ENCODE measurements around the gene ZDHHC13. TPM values are rescaled to one million over a fixed set of nuclear protein-coding genes. Genes with fewer than 3 reads are reported as not detected.

Gene ZDHHC13
- polyA plus RNA-seq, 1 donor from 2014 or later: 70.0 TPM

GRCh38 chr11:19168090-19168489 lies 51.1 kb downstream of the ZDHHC13 start:
- Histone ChIP-seq H3K36me3 (ENCODE audit: insufficient read depth, low read length) (peaks cover 13% of the 10 kb centered on the region), H3K9ac (ENCODE audit: low read length) (no peak overlapping the region), H3K27ac (ENCODE audit: low read length) (no peak overlapping the region), H3K79me2 (replicated peaks; ENCODE audit: insufficient read depth, low read length) (no peaks in the 10 kb centered on the region), H3K4me2 (ENCODE audit: low read length) (no peak overlapping the region), H3F3A (ENCODE audit: insufficient read depth, low read length, poor library complexity, severe bottlenecking) (no peaks in the 10 kb centered on the region), H4K20me1 (ENCODE audit: insufficient read depth) (no peaks in the 10 kb centered on the region), H3K27me3 (ENCODE audit: insufficient read depth, low read depth, low read length) (no peaks in the 10 kb centered on the region), H3K4me3 (ENCODE audit: low read length) (no peak overlapping the region), H3K9me2 (ENCODE audit: insufficient read depth, low read length) (no peaks in the 10 kb centered on the region), H3K9me3 (ENCODE audit: low read length) (no peaks in the 10 kb centered on the region), H2AFZ (ENCODE audit: low read depth, low read length) (no peak overlapping the region)
- TF ChIP-seq EZH2 (IDR thresholded peaks at IDR 0.05; ENCODE audit: borderline replicate concordance, insufficient read depth, low read length, poor library complexity, severe bottlenecking) (no peak), MXI1 (conservative IDR thresholded peaks at IDR 0.05; ENCODE audit: poor library complexity, severe bottlenecking) (no peak), RAD21 (conservative IDR thresholded peaks at IDR 0.05) (no peak), CTCF (IDR thresholded peaks at IDR 0.05; ENCODE audit: poor library complexity, severe bottlenecking) (no peak), EP300 (conservative IDR thresholded peaks at IDR 0.05; ENCODE audit: poor library complexity, severe bottlenecking) (no peak), POLR2AphosphoS5 (IDR thresholded peaks at IDR 0.05) (no peak), TAF1 (IDR thresholded peaks at IDR 0.05; ENCODE audit: low read depth) (no peak), SMC3 (conservative IDR thresholded peaks at IDR 0.05; ENCODE audit: poor library complexity) (no peak)
- TF ChIP-seq, protein P1, sequence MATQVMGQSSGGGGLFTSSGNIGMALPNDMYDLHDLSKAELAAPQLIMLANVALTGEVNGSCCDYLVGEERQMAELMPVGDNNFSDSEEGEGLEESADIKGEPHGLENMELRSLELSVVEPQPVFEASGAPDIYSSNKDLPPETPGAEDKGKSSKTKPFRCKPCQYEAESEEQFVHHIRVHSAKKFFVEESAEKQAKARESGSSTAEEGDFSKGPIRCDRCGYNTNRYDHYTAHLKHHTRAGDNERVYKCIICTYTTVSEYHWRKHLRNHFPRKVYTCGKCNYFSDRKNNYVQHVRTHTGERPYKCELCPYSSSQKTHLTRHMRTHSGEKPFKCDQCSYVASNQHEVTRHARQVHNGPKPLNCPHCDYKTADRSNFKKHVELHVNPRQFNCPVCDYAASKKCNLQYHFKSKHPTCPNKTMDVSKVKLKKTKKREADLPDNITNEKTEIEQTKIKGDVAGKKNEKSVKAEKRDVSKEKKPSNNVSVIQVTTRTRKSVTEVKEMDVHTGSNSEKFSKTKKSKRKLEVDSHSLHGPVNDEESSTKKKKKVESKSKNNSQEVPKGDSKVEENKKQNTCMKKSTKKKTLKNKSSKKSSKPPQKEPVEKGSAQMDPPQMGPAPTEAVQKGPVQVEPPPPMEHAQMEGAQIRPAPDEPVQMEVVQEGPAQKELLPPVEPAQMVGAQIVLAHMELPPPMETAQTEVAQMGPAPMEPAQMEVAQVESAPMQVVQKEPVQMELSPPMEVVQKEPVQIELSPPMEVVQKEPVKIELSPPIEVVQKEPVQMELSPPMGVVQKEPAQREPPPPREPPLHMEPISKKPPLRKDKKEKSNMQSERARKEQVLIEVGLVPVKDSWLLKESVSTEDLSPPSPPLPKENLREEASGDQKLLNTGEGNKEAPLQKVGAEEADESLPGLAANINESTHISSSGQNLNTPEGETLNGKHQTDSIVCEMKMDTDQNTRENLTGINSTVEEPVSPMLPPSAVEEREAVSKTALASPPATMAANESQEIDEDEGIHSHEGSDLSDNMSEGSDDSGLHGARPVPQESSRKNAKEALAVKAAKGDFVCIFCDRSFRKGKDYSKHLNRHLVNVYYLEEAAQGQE (IDR thresholded peaks at IDR 0.05; ENCODE audit: borderline replicate concordance): no peak

- H2AFZ ChIP-seq (ENCODE audit: low read depth, low read length): no peak overlapping the region
- no peak overlapping the region for H3K4me3 ChIP-seq (ENCODE audit: low read length)
- H3K27ac ChIP-seq (ENCODE audit: low read length): no peak overlapping the region
- no peaks in the 10 kb centered on the region for H3K9me2 ChIP-seq (ENCODE audit: insufficient read depth, low read length)
- H4K20me1 ChIP-seq (ENCODE audit: insufficient read depth): no peaks in the 10 kb centered on the region
- no peak overlapping the region for H3K9ac ChIP-seq (ENCODE audit: low read length)
- no peak overlapping the region for H3K4me2 ChIP-seq (ENCODE audit: low read length)
- TF ChIP-seq MXI1 (conservative IDR thresholded peaks at IDR 0.05; ENCODE audit: poor library complexity, severe bottlenecking) (no peak), RAD21 (conservative IDR thresholded peaks at IDR 0.05) (no peak), EZH2 (IDR thresholded peaks at IDR 0.05; ENCODE audit: borderline replicate concordance, insufficient read depth, low read length, poor library complexity, severe bottlenecking) (no peak), CTCF (IDR thresholded peaks at IDR 0.05; ENCODE audit: poor library complexity, severe bottlenecking) (no peak), EP300 (conservative IDR thresholded peaks at IDR 0.05; ENCODE audit: poor library complexity, severe bottlenecking) (no peak), SMC3 (conservative IDR thresholded peaks at IDR 0.05; ENCODE audit: poor library complexity) (no peak), TAF1 (IDR thresholded peaks at IDR 0.05; ENCODE audit: low read depth) (no peak), POLR2AphosphoS5 (IDR thresholded peaks at IDR 0.05) (no peak)
- TF ChIP-seq, protein P1 (IDR thresholded peaks at IDR 0.05; ENCODE audit: borderline replicate concordance): no peak
- no peaks in the 10 kb centered on the region for H3K9me3 ChIP-seq (ENCODE audit: low read length)
- no peaks in the 10 kb centered on the region for H3K79me2 ChIP-seq (replicated peaks; ENCODE audit: insufficient read depth, low read length)
- no peaks in the 10 kb centered on the region for H3K27me3 ChIP-seq (ENCODE audit: insufficient read depth, low read depth, low read length)
- peaks cover 14% of the 10 kb centered on the region for H3K36me3 ChIP-seq (ENCODE audit: insufficient read depth, low read length)
- no peaks in the 10 kb centered on the region for H3F3A ChIP-seq (ENCODE audit: insufficient read depth, low read length, poor library complexity, severe bottlenecking)
Observed at GRCh38 chr11:19173004-19173689, 56.2 kb downstream of the ZDHHC13 start.

All from neural cell (in vitro differentiated cells).